ENCODE measurements around the gene PTPRCAP.
A peak's percentile ranks its signal among the peaks of the same experiment; 100 is the strongest.
"Not testable (repeated sequence)": the region's sequence is repeated elsewhere in the genome, so short reads cannot be mapped to it uniquely, and the experiment has no call there.

The PTPRCAP gene

DNA sequence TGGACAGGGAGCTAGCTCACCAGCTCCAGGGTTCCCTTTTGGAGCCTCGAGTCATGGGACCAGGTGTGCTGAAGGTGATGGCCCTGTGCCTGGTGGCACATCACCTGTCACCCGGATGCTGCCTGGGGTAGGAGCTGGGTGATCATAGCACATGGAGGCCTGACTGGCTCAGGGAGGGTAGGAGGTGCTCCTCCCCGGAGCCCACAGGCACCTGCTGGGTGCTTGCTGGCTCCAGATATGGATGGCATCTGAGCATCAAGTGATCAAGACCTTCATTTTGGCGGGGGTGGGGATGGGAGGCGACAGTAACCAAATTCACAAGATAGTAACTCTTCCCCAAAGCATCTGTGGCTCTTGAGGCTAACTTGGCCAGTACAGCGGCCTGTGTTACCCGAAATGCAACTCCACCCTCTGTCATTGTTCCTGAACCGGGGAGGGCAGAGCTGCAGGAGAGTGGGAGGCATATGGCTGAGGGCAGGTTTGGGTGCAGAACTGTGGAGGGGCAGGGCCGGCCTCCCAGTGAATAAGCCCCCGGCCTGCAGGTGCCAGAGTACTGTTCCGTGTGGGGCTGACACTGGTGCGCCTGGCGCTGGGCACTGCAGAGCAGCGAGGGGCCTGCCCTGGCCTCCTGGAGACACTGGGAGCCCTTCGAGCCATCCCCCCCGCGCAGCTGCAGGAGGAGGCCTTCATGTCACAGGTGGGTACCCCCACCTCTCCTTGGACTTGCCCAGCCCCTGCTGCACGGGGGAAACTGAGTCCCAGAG, 28.9 kb downstream of the PTPRCAP start:
- DNase-seq: no peak

DNA sequence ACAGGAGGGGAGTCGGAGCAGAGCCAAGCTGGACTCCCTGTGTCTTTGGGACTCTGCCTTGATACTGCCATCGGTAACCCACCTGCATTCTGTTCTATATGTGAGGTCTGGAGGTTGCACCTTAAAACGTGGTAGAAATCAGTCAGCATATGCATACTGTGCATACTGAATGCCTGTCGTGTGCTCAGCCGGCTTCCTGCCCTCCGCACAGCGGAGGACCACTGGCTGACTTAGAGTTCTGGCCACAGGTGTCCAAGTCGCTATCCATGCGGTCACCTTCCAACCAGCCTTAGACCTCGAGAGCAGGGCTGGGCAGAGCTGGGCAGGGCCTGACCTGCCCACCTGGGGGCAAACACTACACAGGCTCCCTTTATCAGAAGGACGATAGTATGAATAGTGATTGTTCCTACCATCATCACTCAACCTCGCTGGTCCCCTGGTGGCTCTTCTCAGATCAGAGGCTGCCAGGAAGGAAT, 29.8 kb downstream of the PTPRCAP start:
- no peak for DNase-seq

DNA sequence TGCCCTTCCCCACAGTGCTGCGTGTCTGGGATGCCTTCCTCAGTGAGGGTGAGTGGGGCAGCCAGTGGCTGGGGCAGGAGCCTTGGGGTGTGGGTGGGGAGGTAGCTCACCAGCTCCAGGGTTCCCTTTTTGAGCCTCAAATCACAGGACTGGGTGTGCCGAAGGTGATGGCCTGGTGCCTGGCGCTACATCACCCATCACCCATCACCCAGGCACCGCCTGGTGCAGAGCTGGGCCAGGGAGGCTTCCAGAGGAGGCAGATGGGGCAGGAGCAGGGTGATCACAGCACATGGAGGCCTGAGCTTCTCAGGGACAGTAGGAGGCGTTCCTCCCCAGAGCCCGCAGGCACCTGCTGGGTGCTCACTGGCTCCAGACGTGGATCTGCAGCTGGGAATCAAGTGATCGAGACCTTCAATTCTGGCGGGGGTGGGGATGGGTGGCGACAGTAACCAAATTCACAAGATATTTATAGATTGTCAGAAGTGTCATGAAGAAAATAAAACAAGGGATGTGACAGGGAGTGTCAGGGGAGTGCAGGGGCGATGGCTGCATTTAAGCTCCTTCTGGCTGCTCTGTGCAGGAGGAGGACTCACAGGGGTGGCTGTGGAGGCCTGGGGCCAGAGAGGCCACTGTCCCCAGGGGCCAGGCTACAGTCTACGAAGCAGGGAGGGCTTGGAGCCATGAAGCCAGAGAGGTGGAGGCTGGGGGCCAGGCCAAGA, 30.4 kb downstream of the PTPRCAP start:
- no peak for DNase-seq

DNA sequence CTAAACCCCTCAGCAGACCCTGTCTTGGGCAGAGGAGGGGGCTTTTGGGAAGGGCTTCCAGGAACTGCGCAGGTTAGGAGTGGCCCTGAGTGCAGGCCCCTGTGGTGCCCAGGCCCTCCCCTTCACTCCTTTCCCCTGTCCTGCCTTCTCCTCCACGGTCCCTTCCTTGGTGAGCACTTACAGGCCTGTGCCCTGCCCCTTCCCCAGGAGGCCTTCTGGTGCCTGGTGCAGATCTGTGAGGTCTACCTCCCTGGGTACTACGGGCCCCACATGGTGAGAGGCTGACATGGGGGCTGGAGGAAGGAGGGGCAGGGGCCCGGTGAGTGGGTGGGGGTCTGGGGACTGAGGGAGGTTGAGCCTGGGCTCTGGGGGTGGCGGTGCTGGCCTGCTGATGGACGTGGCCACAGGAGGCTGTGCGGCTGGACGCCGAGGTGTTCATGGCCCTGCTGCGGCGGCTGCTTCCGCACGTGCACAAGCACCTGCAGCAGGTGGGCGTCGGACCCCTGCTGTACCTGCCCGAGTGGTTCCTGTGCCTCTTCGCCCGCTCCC, 31.0 kb downstream of the PTPRCAP start:
- DNase-seq: no peak

DNA sequence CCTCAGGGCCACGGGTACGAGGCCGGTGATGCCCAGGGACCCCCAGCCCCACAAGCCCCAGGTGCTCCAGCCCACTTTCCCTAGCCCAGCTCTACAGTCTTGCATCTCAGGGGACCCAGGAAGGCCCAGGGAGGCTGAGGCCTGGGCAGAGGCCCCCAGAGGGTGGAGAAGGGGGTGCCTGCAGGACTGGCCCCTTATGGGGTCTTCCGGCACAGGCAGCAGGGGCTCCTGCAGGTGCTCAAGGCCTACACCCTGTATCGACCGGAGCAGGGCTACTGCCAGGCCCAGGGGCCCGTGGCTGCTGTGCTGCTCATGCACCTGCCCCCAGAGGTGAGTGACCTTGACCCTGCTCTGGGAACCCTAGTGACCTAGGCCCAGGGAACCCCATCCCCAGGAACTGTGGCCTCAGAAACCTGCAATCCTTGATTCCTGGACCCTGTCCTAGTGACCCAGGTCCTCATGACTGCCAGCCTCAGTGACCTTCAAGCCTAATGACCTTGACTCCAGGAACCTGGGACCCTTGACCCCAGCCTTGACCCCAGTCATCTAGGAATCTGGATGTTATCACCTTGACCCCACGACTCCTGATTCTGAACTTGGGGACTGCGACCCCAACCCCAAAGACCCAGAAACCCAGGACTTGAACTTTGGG, 31.7 kb downstream of the PTPRCAP start:
- DNase-seq: no peak

DNA sequence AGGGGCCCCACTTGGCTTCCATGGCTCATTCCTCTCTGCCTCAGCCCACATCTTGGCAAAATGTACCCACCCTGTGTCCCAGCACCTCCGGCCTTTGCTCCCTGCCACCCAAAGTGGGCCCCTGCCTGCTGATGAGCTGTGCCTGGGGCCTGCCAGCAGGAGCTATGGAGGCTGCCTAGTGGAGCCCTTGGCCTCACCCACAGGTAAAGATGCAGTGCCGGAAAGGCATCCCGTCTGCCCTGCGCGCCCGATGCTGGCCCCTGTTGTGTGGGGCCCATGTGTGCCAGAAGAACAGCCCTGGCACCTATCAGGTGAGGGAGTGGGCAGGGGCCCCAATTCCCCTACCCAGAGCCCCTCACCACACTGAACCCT, 32.3 kb downstream of the PTPRCAP start:
- no peak for DNase-seq

DNA sequence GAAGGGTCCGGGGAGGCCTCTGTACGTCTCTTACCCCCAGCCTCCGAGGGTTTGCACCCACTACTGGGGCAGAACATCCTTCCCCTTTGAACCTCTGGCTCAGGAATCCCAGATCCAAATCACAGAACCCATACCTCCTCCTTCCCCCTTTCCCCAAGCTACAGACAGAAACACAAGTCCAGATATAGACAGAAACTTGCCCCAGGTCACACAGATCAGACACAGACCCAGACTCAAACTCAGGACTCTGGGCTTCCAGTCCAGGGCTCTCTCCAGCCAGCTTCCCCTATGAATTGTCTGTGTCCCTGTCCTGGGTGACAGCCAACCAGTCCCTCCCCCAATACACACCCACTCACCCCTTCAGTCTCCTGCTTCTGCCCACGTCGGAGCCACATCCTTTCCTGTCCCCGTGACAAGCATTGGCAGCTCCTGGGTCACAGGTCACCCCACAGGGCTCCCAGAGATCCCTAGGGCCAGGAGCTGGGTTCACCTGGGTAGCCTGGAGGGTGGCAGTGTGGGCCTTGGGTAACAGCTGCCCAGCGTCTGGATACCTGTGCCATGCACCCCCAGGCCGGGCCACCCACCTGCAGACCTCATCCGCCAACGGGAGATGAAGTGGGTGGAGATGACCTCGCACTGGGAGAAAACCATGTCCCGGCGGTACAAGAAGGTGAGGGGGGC, 32.8 kb downstream of the PTPRCAP start:
- DNase-seq: no peak

DNA sequence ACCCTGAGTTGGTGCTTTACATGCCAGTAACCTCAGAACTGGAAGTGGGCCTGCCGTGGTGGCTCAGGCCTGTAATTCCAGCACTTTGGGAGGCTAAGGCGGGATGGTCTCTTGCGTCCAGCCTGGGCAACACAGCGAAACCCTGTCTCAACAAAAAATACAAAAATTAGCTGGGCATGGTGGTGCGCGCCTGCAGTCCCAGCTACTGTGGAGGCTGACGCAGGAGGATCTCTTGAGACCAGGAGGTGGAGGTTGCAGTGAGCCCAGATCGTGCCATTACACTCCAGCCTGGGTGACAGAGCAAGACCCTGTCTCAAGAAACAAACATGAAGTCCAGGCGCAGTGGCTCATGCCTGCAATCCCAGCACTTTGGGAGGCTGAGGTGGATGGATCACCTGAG, 34.4 kb downstream of the PTPRCAP start:
- not testable (repeated sequence) for DNase-seq

DNA sequence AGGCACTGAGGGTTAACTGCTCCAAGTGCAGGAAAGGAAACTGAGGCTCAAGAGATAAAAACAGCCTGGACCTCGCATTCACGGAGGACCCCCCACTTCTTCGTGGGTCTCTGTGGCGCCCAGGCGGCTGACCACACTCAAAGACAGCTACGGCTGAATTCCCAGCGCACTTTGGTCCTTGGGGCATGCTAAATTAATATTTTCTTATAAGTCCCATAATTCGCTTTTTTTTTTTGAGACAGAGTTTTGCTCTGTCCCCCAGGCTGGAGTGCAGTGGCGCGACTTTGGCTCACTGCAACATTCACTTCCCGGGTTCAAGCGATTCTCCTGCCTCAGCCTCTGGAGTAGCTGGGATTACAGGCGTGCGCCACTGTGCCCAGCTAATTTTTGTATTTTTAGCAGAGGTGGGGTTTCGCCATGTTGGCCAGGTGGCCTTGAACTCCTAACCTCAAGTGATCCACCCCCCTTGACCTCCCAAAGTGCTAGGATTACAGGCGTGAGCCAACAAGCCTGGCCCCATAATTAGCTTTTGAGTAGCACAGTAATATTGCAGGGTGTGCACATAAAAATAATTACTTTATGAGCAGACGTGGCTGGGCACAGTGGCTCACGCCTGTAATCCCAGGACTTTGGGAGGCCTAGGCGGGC, 35.2 kb downstream of the PTPRCAP start:
- not testable (repeated sequence) for DNase-seq

DNA sequence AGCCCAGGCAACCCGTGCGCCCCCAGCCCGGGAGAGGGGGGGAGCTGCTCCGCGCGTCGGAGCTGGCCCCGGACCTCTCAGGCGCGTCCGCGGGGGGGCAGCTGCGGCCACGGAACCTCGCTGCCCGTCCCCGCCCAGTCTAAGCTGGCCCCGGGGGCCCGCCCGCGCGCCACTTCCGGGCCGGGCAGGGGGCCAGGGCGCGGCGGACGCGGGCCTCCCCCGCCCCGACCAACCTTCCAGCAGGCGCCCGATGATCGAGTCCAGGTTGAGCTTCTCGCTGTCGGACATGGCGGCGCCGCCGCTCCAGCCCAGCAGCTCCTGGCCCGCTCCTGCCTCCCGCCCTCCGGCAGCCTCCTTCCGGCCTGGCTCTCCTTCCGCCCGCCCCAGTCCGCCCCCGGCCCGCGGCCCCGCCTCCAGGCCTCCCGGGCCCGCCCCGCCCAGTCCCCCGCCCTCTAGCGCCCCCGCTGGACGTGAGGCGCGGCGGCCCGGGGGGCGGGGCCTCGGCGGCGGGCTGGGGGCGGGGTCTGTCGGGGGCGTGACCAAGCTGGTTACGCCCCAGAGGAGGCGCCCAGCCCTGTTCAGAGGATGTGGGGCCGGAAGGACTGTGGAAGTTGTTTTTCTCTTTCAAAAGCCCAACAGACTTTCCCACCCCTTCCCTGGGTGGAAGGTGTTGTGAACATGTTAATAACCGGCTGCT, 35.8 kb downstream of the PTPRCAP start, which contains the start of gene PPP1CA:
Gene PPP1CA, minus strand, starts transcription at position 364 of the 697 bp plus-strand sequence. Its CDS starts 76 bp downstream, at position 288.
- peak; percentile 90 for DNase-seq

DNA sequence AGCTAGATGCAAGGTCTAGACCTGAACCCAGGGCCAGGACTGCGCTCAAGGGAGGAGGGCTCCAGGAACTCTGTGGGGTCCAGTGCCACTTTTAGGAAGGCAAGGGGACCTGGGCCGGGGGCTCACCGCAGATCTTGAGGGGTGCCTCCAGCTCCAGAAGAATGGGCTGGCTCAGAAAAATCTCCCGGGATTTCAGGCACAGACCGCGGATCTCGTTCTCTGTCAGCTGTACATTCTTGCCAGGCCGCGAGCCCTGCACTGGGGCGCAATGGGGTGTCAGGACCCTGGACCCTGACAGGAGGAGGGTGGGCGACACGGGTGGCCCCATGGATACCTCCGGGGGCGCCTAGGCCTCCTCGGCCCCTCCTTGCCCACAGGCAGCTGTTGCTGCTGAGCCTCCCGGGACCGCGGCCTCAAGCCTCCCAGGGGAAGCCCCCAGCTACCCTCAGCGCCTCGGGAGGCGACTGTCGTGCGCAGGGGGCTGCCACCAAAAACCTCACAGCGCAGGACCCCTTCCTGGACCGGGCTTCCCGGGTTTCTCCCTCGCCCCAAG, 36.5 kb downstream of the PTPRCAP start:
- DNase-seq: no peak

DNA sequence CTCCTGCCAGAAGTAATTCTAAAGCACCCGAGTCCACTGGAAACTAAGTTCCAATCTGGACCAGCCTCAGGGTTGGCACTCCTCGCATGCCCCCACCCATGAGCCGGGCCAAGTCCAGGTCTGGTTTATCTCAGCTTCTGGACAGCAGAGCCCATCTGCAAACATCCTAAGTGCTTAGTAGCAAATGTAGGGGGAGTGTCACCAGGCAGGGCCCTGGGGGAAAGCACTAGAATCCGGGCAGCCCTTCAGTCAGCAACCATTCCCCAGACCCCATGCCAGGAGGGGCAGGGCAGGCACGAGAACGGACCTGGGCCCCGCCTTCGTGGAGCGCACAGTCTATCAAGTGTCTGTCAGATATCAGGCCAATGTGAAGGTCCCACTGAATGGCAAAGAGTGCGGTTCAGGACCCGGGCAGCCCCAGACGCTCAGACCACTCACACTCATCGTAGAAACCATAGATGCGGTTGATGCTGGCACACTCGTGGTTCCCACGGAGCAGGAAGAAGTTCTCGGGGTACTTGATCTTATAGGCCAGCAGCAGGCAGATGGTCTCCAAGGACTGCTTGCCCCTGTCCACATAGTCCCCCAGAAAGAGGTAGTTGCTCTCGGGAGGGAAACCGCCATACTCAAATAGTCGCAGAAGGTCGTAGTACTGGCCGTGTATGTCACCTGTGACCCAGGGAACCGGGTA, 37.1 kb downstream of the PTPRCAP start:
- no peak for DNase-seq

DNA sequence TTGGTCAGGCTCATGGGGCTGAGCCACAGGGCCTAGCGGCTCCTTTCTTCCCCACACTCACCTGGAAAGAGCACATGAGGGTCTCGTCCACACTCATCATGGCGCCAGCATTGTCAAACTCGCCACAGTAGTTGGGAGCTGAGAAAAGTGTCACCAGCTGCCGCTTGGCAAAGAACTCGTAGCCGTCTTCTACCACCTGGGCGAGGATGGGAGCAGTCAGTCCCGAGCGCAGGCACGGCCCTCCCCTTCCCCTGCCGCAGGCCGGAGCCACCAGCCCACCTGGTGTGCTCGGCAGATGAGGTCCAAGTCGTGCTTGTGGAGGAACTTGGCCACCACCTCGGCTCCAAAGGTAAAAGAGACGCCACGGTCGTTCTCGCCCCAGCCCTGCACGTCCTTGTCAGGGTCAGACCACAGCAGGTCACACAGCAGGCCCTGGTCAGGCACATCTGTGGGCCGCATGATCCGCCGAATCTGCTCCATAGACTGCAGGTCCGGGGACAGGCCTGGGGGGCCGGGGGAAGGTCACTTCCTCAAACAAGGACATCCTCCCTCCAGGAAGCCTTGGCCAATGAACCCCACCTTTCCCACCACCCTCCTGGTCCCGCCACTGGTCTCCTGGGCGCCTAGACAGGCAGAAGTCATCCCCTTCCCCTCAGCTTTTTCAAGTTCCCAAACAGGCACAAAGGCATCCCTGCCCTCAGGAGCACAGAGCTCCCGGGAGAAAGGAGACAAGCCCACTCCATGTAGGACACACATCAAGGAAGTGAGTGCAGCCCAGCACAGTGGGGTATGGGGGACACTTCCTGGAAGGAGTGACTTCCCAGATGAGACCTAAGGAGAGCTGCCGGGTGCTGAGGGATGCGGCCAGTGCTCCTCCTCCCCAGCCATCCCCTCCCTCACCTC, 38.6 kb downstream of the PTPRCAP start:
- DNase-seq: no peak

DNA sequence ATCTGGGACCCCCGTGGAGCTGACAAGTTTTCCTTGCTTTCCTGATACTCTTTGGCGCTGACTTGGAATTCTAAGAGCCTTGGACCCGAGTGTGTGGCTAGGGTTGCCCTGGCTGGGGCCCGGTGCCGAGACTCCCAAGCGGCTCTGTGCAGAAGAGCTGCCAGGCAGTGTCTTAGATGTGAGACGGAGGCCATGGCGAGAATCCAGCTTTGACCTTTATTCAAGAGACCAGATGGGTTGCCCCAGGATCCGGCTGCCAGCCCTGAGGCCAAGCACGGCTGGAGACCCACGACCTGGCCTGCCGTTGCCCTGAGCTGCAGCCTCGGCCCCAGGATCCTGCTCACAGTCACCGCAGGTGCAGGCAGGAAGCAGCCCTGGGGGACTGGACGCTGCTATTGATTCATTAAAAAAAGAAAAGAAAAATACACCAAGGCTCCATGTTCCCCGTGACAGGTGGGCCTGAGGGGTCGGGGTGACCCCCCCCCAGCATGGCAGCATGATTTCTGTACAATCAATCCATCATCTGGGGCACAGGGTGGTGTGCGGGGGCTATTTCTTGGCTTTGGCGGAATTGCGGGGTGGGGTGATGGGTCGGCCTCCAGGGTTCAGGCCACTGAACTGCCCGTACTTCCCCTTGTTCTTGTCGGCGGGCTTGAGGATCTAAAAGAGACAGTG, 39.4 kb downstream of the PTPRCAP start:
- DNase-seq: no peak

DNA sequence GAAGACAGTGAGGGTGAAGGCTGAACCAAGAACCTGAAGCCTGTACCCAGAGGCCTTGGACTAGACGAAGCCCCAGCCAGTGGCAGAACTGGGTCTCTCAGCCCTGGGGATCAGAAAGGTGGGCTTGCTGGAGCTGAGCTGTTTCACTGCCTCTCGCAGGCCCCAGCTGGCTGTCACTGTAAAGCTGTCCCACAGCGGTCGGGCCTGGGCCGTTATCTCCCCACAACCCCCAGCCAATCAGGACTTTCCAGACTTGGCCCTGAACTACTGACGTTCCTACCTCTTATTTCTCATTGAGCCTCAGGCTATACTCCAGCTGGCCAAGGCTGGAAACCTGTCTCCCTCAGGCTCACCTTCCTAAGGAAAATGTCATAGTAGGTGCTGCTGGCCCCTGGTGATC, 39.9 kb downstream of the PTPRCAP start:
- DNase-seq: no peak

DNA sequence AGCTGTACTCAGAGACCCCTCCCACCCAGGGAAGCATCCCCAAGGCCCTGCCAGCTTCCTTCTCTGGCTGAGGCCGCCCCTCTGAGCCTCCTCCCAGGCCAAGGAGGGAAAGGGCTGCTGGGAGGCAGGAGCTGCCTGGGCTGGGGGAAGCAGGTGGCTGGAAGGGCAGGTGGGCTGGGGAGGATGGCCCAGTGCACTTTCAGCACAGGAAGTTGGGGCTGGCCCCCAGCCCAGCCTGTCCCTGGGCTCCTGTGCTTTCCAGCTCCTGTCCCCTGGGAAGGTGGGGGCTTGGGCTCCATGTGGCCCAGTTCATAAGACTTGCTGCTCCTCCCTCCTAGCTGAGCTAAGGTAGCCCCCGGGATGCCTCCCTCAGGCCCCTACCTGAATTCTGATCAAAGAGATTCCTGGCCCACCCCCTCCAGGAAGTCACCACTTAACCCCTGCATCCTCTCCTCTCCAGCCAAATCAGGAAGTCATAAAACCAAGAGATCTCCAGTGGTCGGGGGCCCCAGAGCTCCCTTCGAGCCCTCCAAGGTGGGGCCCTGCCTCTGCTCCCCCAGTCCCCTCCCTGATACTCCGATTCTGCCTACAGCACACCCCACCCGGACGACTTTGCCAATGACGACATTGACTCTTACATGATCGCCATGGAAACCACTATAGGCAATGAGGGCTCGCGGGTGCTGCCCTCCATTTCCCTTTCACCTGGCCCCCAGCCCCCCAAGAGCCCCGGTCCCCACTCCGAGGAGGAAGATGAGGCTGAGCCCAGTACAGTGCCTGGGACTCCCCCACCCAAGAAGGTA, 40.7 kb downstream of the PTPRCAP start:
- no peak for DNase-seq

DNA sequence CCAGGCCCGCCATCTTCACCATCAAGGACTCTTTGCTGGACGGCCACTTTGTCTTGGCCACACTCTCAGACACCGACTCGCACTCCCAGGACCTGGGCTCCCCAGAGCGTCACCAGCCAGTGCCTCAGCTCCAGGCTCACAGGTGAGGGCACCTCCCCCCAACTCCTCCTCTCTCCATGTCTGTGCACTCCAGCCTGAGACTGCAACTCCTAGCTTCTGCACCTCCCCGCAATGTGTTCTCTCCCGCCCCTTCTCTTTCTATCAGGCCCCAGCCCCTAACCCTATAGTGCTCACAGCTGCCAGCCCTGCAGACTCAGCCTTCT, 41.3 kb downstream of the PTPRCAP start:
- no peak for DNase-seq

DNA sequence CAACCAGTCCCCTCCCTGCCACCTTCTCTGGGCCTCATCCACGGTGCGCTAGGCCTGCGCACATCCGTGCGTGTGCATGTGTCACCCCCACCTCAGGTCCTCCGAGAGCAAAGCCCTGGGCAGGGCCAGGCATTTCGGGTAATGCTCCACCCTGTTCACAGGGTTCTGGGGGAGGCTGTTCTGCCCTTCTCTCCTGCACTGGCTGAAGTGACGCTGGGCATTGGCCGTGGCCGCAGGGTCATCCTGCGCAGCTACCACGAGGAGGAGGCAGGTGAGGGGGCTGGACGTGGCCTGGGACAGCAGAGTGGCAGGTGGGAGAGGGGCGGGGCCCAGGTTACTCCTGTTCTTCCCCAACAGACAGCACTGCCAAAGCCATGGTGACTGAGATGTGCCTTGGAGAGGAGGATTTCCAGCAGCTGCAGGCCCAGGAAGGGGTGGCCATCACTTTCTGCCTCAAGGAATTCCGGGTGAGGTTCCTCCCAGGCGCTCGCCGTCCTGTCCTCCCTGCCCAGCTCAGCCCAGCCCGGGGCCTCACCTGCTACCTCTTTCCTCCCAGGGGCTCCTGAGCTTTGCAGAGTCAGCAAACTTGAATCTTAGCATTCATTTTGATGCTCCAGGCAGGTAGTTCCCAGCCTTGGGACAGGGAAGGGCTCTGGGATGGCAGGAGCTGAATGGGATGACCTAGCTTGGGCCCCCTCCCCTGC, 41.8 kb downstream of the PTPRCAP start:
- DNase-seq: no peak
